Measurements from ENCODE around the gene ZNF827.

ZNF827 gene

GRCh38 chr4:145788755-145789154 lies 149.9 kb downstream of the ZNF827 start:
- DNase-seq, result no peak

- no peak for DNase-seq
These were observed 151.8 kb downstream of the ZNF827 start for GRCh38 chr4:145786830-145787229.

GRCh38 chr4:145786261-145786660 lies 152.4 kb downstream of the ZNF827 start:
- no peak for DNase-seq

- no peak for DNase-seq
These were observed 153.1 kb downstream of the ZNF827 start for GRCh38 chr4:145785391-145786008.

- DNase-seq, result no peak
These were observed 154.6 kb downstream of the ZNF827 start for GRCh38 chr4:145784036-145784435.

DNA sequence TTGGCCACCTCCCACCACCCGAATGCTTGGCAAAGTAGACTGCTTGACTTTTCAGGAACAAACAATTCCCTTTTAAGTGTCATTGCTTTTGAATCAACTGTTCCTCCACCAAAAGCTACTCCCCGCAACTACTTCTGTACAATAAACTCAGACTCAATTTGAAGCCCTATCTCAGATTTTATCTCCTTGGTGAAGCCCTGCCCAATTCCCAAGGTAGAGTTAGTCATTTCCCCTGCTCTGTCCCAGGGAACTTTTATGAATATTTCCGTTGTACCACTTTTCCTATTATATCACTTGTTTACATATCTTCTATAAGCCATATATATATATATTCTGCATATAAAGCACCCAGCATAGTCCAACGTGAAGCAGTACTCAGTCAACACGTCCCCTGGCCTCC lies 155.9 kb downstream of the ZNF827 start:
- DNase-seq, result no peak

DNA sequence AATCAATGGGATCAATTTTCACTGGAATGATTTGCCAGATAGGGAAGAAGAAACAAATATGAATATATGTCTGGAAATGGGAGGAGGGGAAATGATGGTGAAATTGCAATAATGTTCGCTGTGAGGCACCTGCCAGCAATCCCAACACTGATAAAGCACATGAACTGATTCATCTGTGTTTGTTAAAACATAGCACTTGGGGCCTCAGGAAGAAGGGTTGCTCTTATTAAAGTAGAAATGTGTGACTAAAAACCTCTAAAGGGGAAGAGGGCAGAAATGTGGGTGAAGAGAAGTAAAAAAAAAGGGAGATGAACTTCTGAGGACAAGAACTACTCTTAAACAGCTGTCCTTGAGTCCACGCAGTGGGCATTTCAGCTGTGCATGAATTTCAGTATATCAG lies 157.3 kb downstream of the ZNF827 start:
- peak in 1 of 2 experiments; percentile 5 for DNase-seq

DNA sequence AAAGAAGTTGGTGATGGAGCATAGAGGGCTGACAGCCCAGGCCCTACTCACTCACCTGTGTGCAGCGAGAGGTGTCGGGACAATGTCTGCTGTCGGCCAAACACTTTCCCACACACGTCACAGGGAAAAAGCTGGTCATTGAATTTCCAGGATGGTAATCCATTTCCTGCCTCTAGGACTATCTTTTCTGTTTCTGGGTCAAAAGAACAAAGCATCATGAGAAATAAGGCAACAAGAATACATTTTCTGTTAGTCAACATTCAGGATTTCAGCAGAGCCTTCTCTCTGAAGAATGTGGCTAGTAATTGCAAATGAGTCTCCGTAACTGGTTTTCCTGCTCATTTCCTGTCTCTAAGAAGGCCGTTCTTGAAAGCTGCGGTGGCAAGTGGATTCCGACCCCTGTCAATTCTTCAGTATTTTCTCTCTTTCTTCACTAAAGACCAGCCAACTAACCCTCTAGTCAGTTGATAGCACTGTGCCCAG lies 159.3 kb downstream of the ZNF827 start:
- DNase-seq, result no peak

DNA sequence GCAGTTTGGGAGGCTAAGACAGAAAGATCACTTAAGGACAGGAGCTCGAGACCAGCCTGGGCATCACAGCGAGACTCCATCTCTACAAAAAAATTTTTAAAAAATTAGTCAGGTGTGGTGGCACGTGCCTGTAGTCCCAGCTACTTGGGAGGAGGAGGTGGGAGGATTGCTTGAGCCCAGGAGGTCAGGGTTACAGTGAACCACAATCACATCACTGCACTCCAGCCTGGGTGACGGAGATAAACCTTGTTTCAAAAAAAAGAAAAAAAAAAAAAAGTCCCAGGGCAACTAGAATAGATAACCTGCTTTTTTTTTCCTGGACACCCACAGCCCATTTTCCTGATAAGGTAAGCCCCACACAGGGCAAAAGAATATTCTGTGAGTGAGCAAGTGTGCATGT lies 162.4 kb downstream of the ZNF827 start:
- DNase-seq, result no peak

DNA sequence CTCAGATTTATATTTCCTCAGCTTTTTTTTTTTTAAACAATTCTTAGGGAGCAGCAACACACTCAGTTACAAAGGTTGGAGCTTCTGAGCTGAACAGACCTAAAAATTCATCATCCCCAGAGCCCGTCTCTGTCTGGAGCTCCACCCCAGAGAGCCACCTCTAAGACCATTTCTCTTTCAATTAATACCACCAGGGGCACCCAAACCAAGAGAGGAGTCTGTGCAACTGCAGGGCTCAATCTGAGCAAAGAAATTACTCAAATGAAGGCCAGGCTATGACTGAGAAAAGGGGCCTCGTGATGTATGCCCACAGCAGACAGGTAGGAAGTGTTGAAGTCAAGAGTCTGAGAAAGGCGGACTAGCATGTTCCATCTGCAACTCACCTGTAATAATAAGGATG lies 163.2 kb downstream of the ZNF827 start:
- DNase-seq, result no peak

DNA sequence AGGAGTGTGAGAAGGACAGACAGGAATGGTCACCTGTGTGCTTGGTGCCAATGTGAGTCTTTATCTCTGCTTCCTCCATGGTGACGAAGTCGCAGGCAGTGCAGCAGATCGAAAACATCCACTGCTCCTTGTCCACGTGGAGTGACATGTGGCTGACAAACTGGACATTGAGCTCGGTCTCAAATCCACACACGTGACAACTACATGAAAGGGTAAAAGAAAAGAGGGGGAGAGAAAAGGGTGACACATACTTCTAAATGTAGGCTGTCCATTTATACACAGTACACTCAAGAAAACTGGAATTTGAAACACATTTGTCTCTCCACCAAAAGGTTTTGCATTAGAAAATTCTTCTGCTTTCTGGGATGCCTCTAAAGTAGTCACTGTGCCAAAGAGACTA lies 164.2 kb downstream of the ZNF827 start:
- DNase-seq, result no peak

DNA sequence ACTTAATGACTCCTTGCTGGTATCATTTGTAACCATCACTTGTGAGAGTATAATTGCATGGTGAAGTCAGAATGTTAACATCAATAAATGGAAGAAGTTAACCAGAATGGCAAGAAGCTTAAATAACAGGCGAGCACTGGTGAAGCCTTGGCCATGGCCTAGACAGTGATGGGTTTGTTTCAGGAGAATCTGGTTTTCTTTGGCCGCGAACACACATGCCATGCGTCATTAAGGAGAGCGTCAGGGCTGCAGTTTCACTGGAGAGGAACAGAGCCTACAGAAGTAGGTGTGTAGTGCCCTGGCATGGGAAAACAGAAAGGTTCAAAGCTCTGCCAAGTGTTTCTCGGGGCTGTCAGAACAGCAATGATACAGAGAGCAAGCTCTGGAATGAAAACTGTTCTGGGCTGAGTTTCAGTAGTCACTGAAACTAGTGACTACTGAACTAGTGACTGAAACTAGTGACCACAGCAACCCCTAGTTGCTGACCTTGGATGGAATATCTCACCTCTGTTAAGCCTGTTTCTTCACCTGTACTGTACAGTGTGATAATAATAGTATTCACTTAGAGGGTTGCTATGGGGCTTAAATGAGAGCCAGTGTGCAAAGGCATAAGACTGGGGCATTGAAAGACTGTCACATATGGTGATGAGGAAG lies 164.9 kb downstream of the ZNF827 start:
- DNase-seq, result no peak

- DNase-seq, result no peak
These were observed 166.3 kb downstream of the ZNF827 start for GRCh38 chr4:145772347-145772746.

GRCh38 chr4:145770124-145770523 lies 168.5 kb downstream of the ZNF827 start:
- no peak for DNase-seq

DNA sequence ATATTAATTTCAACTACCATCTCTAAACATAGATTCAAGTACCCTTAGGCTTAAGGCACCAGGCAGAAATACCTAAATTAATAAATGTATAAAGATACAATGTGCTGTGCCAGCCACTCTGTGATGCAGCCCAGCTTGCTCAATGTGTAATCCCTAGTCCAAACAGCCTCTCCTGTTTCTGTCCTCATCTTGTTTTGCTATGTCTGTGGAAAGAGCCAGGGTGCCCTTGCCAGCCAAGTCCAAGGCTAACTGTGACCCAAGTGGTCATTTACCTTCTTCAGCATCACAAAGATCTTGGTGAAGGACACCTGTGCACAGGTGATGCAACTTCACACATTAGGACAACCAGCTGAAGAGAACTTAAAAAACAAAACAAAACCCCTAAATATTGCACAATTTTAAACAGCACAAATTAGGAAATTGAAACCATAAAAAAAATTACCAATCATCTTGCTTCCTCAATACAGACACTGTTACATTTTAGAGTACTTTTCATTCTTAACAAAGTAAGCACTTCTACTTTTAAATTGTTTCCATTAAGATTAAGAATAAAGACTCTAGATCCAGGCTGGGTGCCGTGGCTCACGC lies 169.1 kb downstream of the ZNF827 start:
- no peak for DNase-seq

DNA sequence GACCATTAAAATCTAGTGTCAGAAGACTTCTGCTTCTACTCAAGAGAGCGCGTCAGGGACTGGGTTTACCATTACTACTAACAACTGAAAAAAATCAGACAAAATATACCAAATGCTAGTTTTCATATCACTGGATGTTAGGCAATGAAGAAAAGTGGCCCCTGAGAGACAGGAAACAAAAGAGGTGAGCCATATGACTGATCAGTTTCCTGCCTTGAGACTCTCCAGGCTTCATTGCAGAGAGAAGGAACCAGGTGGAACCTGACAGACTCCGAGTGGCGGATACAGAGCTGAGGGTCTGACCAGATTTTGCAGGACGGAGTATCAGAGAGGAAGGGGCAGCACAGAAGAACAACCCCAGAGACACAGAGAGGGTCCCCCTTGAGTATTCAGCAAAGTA lies 172.3 kb downstream of the ZNF827 start:
- DNase-seq, result no peak

DNA sequence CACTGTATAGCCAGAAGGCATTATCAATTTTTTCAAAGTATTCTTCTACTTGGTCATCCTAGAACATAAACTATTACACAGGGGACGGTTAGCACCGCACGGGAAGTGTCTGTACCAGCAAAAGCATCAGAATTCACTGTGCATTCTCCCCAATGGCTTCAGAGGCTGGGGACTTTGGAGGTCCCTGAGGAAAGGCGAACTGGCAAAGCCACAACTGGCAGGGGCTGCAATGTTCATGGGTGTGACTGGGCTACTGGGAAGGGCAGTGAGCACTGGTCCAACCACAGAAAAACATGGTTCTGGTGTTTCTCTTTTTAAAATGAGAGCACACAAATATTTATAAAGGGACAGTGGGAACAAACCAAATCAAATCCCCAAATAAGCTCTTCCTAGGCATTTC lies 175.2 kb downstream of the ZNF827 start:
- DNase-seq, result no peak

GRCh38 chr4:145762719-145763118 lies 175.9 kb downstream of the ZNF827 start:
- no peak for DNase-seq

DNA sequence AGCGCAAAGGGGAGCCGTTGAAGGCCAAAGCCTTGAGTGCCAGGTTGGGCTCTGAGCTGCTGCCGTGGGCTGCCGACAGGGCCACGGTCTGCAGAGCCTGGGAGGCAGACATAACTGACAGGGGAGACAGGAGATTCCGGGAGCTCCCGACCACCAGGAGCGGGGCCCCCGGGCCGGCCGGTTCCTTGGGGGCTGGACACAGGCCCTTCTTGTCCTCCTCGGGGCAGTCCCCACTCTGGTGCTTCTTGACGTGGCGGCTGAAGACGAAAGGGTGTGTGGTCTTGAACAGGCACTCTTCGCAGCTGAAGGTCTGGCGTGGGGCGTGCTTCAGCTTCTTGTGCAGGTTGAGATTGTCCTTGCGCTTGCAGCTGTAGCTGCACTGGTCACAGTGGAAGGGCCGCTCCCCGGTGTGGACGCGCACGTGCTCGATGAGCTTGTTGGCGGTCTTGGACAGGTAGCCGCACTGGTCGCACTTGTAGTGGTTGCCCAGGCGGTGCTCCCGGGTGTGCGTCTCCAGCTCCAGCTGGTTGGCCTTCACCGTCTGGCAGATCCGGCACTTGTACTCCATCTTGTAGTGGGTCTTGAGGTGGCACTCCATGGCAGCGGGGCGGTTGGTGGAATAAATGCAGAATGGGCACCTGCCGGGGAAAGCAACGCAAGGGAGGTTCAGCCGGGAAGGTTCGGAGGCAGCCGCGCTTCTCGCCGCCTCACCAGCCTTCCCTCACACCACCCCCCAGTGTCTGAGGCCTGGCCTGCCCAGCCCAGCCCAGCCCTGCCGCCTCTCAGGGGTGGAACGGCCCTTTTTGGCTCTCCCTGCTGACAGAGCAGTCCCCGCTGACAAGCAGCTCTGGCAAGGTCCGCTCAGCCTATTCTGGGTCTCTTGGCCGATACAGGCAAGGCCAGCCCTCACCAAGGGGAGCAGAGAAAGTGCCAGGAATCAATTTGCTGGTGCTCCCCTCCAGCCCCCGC lies 177.4 kb downstream of the ZNF827 start:
- no peak for DNase-seq

GRCh38 chr4:145760176-145760575 lies 178.4 kb downstream of the ZNF827 start:
- DNase-seq, result no peak

GRCh38 chr4:145757188-145757587 lies 181.4 kb downstream of the ZNF827 start:
- DNase-seq, result no peak

- no peak for DNase-seq
These were observed 182.4 kb downstream of the ZNF827 start for GRCh38 chr4:145756244-145756643.

GRCh38 chr4:145755802-145756201 lies 182.8 kb downstream of the ZNF827 start:
- DNase-seq, result no peak

All from Kasumi-1 (cell line).